Neural progenitor cell (in vitro differentiated cells): ENCODE measurements around the gene GPS1.

ENCODE experiments used
- EZH2 ChIP-seq: fragments of 200-600 bp; sonication (generic); IDR thresholded peaks from 2 replicates; pipeline ENCODE4 v1.6.1; 2017; ENCODE audit warnings: antibody characterized with exemption, mild to moderate bottlenecking, moderate library complexity
- TF ChIP-seq, protein P1 (sequence below): fragments of 200-600 bp; sonication (generic); IDR thresholded peaks from 2 replicates; pipeline ENCODE4 v1.5.1; 2017; ENCODE audit warnings: antibody characterized with exemption, mild to moderate bottlenecking

GRCh38 chr17:82092628-82092994 lies 40.9 kb downstream of the GPS1 start:
- TF ChIP-seq, protein P1, sequence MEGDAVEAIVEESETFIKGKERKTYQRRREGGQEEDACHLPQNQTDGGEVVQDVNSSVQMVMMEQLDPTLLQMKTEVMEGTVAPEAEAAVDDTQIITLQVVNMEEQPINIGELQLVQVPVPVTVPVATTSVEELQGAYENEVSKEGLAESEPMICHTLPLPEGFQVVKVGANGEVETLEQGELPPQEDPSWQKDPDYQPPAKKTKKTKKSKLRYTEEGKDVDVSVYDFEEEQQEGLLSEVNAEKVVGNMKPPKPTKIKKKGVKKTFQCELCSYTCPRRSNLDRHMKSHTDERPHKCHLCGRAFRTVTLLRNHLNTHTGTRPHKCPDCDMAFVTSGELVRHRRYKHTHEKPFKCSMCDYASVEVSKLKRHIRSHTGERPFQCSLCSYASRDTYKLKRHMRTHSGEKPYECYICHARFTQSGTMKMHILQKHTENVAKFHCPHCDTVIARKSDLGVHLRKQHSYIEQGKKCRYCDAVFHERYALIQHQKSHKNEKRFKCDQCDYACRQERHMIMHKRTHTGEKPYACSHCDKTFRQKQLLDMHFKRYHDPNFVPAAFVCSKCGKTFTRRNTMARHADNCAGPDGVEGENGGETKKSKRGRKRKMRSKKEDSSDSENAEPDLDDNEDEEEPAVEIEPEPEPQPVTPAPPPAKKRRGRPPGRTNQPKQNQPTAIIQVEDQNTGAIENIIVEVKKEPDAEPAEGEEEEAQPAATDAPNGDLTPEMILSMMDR = no peak
- no peak for TF ChIP-seq EZH2
